Breast epithelium (tissue), 4 donors: Measurements from ENCODE around the gene MYBPH. TPM values are rescaled to one million over a fixed set of nuclear protein-coding genes. Genes with fewer than 3 reads are reported as not detected.

Experiments used
- DNase-seq, 2 donors: peaks; one replicate each; pipeline ENCODE4 v3.0.0-alpha.2; 2019; ENCODE audit warnings: low spot score in 2 of 2
- H3K27ac ChIP-seq, 2 donors: fragments of 200-600 bp; sonication (generic) in 1 of 2; one replicate each; pipeline ENCODE4 v1.5.1; 2016 to 2019; ENCODE audit warnings: mild to moderate bottlenecking in 1 of 2
- H3K27me3 ChIP-seq, 2 donors: fragments of 200-600 bp; sonication (generic) in 1 of 2; one replicate each; pipeline versions ENCODE4 v1.5.1 to v1.6.0; 2017 to 2019; ENCODE audit warnings: control low read depth in 1 of 2, mild to moderate bottlenecking in 1 of 2
- H3K36me3 ChIP-seq: fragments of 200-600 bp; one replicate; pipeline ENCODE4 v1.5.1; 2019
- H3K4me1 ChIP-seq, 2 donors: fragments of 200-600 bp; sonication (generic); one replicate each; pipeline ENCODE4 v1.5.1; 2016 to 2019; ENCODE audit warnings: control low read depth in 1 of 2
- H3K4me3 ChIP-seq, 3 donors: fragments of 200-600 bp; sonication (generic); 1 replicate in 2 of 3; 2 replicates in 1 of 3; pipeline ENCODE4 v1.5.1; 2016 to 2019; ENCODE audit warnings: mild to moderate bottlenecking in 3 of 3, moderate library complexity in 2 of 3
- H3K9me3 ChIP-seq, 2 donors: fragments of 200-600 bp; sonication (generic) in 1 of 2; one replicate each; pipeline ENCODE4 v1.5.1; 2016 to 2019; ENCODE audit warnings: control low read depth in 1 of 2
- POLR2A ChIP-seq: fragments of 450-650 bp; IDR thresholded peaks from one replicate; pipeline ENCODE4 v1.6.1; 2016; ENCODE audit warnings: antibody characterized with exemption, mild to moderate bottlenecking, moderate library complexity
- POLR2AphosphoS5 ChIP-seq, 3 donors: sonication (generic); formaldehyde crosslinking; IDR thresholded peaks; one replicate each; pipeline ENCODE4 v1.6.1; 2017; ENCODE audit warnings: antibody characterized with exemption in 3 of 3
- intact Hi-C: fragments of 100-400 bp; cut with DNase I; formaldehyde crosslinking; loops from one replicate; pipeline ENCODE4 v1.15.1; 2023; ENCODE audit warnings: low total_unique reads
- total RNA-seq, 3 donors: library from RNA; depleted of rRNA; stranded (reverse); fragments of >200 nt; gene quantifications; one replicate each; pipeline ENCODE4 v1.1.0, GENCODE V29; 2016
- TF ChIP-seq, protein P1 (sequence below), 3 donors: fragments of 450-650 bp; IDR thresholded peaks; one replicate each; pipeline ENCODE4 v1.5.1; 2016 to 2017; ENCODE audit warnings: antibody characterized with exemption in 3 of 3, mild to moderate bottlenecking in 3 of 3, moderate library complexity in 3 of 3

MYBPH gene
- total RNA-seq, 3 donors from 2014 or later, result 0.66 TPM; not detected in 2

DNA sequence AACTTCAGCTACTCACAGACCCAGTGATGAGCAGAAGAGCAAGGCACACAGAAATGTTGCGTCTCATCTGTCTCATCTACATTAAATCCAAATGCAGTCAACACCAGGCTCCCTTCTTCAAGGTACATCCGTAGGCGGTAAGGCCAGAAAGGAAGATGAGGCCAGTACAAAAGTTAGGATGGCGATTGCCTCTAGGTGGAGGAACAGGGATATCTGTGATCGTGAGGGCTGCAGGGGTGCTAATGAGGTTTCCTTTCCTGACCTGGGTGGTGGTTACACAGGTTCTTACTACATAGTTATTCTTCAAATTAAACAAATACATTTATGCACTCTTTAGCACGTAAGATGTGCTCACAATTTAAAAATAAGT lies 1.4 kb upstream of the MYBPH start:
- no peak overlapping the region for H3K4me3 ChIP-seq
- H3K9me3 ChIP-seq, result no peaks in the 10 kb centered on the region
- no peaks in the 10 kb centered on the region for H3K27me3 ChIP-seq
- intact Hi-C loops, result no loop called here
- no peaks in the 10 kb centered on the region for H3K36me3 ChIP-seq
- H3K4me1 ChIP-seq, result no peaks in the 10 kb centered on the region
- no peak overlapping the region for H3K27ac ChIP-seq
- TF ChIP-seq POLR2AphosphoS5 (IDR thresholded peaks at IDR 0.05), result no peak
- TF ChIP-seq, protein P1, sequence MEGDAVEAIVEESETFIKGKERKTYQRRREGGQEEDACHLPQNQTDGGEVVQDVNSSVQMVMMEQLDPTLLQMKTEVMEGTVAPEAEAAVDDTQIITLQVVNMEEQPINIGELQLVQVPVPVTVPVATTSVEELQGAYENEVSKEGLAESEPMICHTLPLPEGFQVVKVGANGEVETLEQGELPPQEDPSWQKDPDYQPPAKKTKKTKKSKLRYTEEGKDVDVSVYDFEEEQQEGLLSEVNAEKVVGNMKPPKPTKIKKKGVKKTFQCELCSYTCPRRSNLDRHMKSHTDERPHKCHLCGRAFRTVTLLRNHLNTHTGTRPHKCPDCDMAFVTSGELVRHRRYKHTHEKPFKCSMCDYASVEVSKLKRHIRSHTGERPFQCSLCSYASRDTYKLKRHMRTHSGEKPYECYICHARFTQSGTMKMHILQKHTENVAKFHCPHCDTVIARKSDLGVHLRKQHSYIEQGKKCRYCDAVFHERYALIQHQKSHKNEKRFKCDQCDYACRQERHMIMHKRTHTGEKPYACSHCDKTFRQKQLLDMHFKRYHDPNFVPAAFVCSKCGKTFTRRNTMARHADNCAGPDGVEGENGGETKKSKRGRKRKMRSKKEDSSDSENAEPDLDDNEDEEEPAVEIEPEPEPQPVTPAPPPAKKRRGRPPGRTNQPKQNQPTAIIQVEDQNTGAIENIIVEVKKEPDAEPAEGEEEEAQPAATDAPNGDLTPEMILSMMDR (IDR thresholded peaks at IDR 0.05), result no peak
- TF ChIP-seq POLR2A, result no peak
- DNase-seq, result no peak

DNA sequence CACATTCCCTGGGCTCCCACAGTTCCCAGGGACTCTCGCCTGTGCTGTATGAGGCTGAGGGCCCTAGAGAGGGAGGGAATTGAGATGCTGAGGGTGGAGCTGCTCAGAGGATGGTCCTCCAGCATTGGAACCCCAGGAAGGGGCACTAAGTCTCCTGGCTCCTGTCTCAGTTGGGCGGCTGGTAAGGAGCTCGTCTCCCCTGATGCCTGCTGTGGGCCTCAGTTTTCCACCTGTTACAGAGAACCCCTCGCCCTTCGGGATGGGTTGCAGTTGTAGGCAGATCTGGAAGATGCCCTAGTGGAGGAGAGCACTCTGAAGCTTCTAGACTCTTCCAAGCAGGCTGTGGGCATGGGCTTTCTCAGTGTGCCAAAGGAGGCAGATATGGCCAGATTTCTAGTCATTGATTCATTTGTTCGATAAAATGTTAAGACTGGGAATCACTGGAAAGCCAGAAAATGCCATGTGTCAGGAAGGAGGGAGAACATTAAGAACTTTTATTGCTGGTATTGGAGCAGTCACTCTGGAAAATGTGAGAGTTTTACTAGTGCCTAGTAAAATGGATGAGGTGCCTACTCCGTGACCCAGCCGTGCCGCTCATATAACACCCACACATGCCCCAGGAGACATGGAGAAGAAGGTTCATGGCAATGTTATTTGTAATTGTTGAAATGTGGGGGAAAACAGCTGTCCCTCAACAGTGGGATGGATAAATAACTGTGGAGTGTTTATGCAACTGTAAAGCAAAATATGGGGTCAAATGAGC lies 828 bp upstream of the MYBPH start:
- intact Hi-C loops, result no loop called here
- DNase-seq, result peak in 1 of 2 donors; percentile 9
- H3K4me1 ChIP-seq, result no peaks in the 10 kb centered on the region
- no peak overlapping the region for H3K4me3 ChIP-seq
- H3K9me3 ChIP-seq, result no peaks in the 10 kb centered on the region
- no peak overlapping the region for H3K27ac ChIP-seq
- no peaks in the 10 kb centered on the region for H3K36me3 ChIP-seq
- H3K27me3 ChIP-seq, result no peaks in the 10 kb centered on the region
- TF ChIP-seq, protein P1 (IDR thresholded peaks at IDR 0.05), result no peak
- TF ChIP-seq POLR2AphosphoS5 (IDR thresholded peaks at IDR 0.05) (no peak), POLR2A (no peak)

DNA sequence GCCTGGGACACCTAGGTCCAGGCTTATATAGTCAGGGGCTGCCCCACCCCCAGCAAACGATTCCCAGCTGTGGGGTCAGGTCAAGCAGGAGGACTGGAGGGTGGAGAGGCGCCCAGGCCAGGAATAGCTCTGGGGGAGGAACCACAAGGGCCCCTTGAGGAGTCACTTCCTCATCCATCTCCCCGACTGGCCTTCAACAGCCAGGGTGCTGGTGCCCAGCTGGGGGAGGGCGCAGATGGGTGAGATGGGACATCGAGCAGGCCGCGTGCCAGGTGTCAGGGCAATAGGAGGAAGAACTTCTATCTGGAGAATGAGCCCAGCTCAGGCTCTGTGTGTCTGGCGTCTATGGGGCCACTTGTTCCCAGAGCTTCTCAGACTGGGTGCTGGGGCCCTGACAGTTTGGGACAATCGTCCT lies 208 bp upstream of the MYBPH start:
- peak in 1 of 2 donors; percentile 45 for DNase-seq
- H3K4me3 ChIP-seq, result no peak overlapping the region
- H3K9me3 ChIP-seq, result no peaks in the 10 kb centered on the region
- H3K36me3 ChIP-seq, result no peaks in the 10 kb centered on the region
- no peaks in the 10 kb centered on the region for H3K4me1 ChIP-seq
- TF ChIP-seq, protein P1 (IDR thresholded peaks at IDR 0.05), result no peak
- TF ChIP-seq POLR2A (no peak), POLR2AphosphoS5 (IDR thresholded peaks at IDR 0.05) (no peak)
- H3K27me3 ChIP-seq, result no peaks in the 10 kb centered on the region
- no peak overlapping the region for H3K27ac ChIP-seq
- intact Hi-C loops, result no loop called here

DNA sequence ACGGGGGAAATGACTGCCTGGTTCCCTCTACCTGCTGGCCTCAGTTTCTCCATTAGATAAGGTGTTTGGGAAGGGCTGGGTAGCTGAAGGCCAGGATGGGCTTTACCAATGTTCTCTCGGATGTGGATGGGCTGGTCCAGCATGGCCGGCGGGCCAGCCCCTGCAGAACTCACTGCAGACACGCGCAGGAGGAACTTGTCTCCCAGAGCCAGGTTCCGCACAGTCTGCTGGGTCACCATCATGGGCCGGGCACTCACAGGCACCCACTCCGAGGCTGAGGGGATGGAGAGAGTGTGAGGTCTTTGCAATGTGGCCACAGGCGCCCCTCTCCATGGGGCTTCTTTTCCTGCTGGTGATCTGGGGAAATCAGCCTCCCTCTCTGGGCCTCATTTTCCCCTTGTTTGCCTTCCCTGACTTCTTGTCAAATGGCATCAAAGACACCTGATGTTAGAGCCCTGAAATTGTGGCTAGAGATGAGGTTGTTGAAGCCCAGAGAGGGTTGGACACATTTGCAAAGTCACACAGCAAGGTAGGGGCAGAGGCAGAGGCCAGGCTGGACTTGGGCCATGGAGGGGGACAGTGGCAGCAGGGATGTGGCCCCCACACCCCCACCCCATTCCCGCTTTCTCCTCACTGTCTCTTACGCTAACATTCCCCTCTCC lies 1.2 kb downstream of the MYBPH start:
- Histone ChIP-seq H3K4me1 (no peaks in the 10 kb centered on the region), H3K9me3 (no peaks in the 10 kb centered on the region), H3K27me3 (no peaks in the 10 kb centered on the region), H3K4me3 (no peak overlapping the region), H3K36me3 (no peaks in the 10 kb centered on the region), H3K27ac (no peak overlapping the region)
- peak in 1 of 2 donors; percentile 36 for DNase-seq
- TF ChIP-seq POLR2AphosphoS5 (IDR thresholded peaks at IDR 0.05) (no peak), POLR2A (no peak)
- TF ChIP-seq, protein P1 (IDR thresholded peaks at IDR 0.05), result no peak
- intact Hi-C loops, result no loop called here

DNA sequence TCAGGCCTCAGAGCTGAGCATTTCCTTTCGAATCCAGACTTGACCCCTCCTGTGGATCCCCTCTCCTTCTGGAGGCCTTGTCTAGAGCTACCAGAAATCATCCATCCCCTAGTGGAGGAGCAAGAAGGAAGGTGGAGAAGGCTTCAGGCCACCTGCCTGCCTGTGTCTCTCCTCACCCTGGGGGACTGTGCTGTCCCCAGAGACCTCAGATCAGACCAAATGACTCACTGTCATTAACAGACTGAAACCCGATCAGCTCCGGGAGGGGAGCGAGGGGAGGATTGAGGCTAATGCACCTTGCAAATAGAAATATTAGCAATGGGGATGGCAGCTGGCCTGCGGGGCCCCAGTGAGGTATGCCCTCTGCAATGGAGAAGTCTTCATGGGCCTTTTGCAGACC lies 2.1 kb downstream of the MYBPH start:
- DNase-seq, result peak in 1 of 2 donors; percentile 34
- Histone ChIP-seq H3K27me3 (no peaks in the 10 kb centered on the region), H3K4me1 (no peaks in the 10 kb centered on the region), H3K4me3 (no peak overlapping the region), H3K27ac (no peak overlapping the region), H3K9me3 (no peaks in the 10 kb centered on the region), H3K36me3 (no peaks in the 10 kb centered on the region)
- TF ChIP-seq, protein P1 (IDR thresholded peaks at IDR 0.05), result no peak
- intact Hi-C loops, result no loop called here
